Stomach (tissue), 9 donors: ENCODE results near the gene RPS28. TPM values are rescaled to one million over a fixed set of nuclear protein-coding genes. Genes with fewer than 3 reads are reported as not detected.
"Not testable (repeated sequence)": the region's sequence is repeated elsewhere in the genome, so short reads cannot be mapped to it uniquely, and the experiment has no call there.

Experiments
- DNase-seq, 2 donors: peaks; one replicate each; pipeline versions ENCODE4 v3.0.0 to v3.0.0-alpha.2; 2013 to 2019
- H3K27ac ChIP-seq, 5 donors: fragments of 200-600 bp in 4 of 5; sonication (generic) in 4 of 5; one replicate each; pipeline ENCODE4 v1.5.1; 2013 to 2019; ENCODE audit warnings: mild to moderate bottlenecking in 1 of 5, moderate library complexity in 1 of 5
- H3K27me3 ChIP-seq, 3 donors: fragments of 200-600 bp; sonication (generic); one replicate each; pipeline ENCODE4 v1.5.1; 2017 to 2019; ENCODE audit warnings: mixed run types in 1 of 3
- H3K36me3 ChIP-seq, 4 donors: fragments of 200-600 bp; sonication (generic); 1 replicate in 3 of 4; 2 replicates in 1 of 4; pipeline ENCODE4 v1.5.1; 2016 to 2019
- H3K4me1 ChIP-seq, 4 donors: fragments of 200-600 bp; sonication (generic); one replicate each; pipeline ENCODE4 v1.5.1; 2016 to 2019
- H3K4me3 ChIP-seq, 4 donors: fragments of 200-600 bp; sonication (generic) in 3 of 4; one replicate each; pipeline ENCODE4 v1.5.1; 2016 to 2019; ENCODE audit warnings: mild to moderate bottlenecking in 1 of 4
- H3K9me3 ChIP-seq, 4 donors: fragments of 200-600 bp; sonication (generic); one replicate each; pipeline ENCODE4 v1.5.1; 2016 to 2019
- CTCF ChIP-seq, 7 experiments: fragments of 450-650 bp in 4 of 7; fragments of 200-600 bp in 3 of 7; sonication (generic) in 3 of 7; IDR thresholded peaks; one replicate each; pipeline ENCODE4 v1.5.1; 2016 to 2019; ENCODE audit warnings: antibody characterized with exemption in 7 of 7, control low read depth in 2 of 7, mild to moderate bottlenecking in 1 of 7
- EP300 ChIP-seq: sonication (generic); formaldehyde crosslinking; IDR thresholded peaks from one replicate; pipeline ENCODE4 v1.6.1; 2017; ENCODE audit warnings: antibody characterized with exemption
- POLR2A ChIP-seq, 4 donors: fragments of 450-650 bp; IDR thresholded peaks; one replicate each; pipeline ENCODE4 v1.6.1; 2016; ENCODE audit warnings: antibody characterized with exemption in 4 of 4, control low read depth in 2 of 4, mild to moderate bottlenecking in 1 of 4, moderate library complexity in 1 of 4
- POLR2AphosphoS5 ChIP-seq, 3 donors: sonication (generic); formaldehyde crosslinking; IDR thresholded peaks; one replicate each; pipeline ENCODE4 v1.6.1; 2016; ENCODE audit warnings: antibody characterized with exemption in 3 of 3
- WGBS, 5 donors: extraction: QIAGEN DNeasy Blood & Tissue Kit in 3 of 5; methylation state at CpG; one replicate each; pipeline versions ENCODE4 v1.1.5 to v1.1.7; 2013 to 2018; 5-methylcytosine and 5-hydroxymethylcytosine counted together
- intact Hi-C: fragments of 100-400 bp; cut with DNase I; formaldehyde crosslinking; loops from one replicate; pipeline ENCODE4 v1.15.1; 2023; ENCODE audit warnings: low total_unique reads
- polyA plus RNA-seq, 3 donors: library from polyadenylated mRNA; stranded (reverse); fragments of 200-250 nt; gene quantifications; one replicate each; pipeline ENCODE4 v1.2.3, GENCODE V29; 2013
- total RNA-seq, 5 donors: library from RNA; depleted of rRNA; stranded (reverse); fragments of >200 nt; gene quantifications; one replicate each; pipeline versions ENCODE4 v1.1.0 to v1.2.3, GENCODE V29; 2014 to 2016
- donor health status: healthy with polysubstance abuse.
- donor health status: Bipolar disorder and iron deficiency.
- donor health status: healthy.

The RPS28 gene
- total and polyA plus RNA-seq, 8 donors: 335 to 2,088 (median 820) TPM

GRCh38 chr19:8337728-8338127, 16.4 kb downstream of the RPS28 start:
- Histone ChIP-seq H3K27me3 (peaks cover 23 to 92% (median 37%) of the 10 kb centered on the region in 3 donors), H3K4me1 (peaks cover 27 to 41% (median 36%) of the 10 kb centered on the region in 4 donors), H3K4me3 (no peak overlapping the region), H3K9me3 (no peaks in the 10 kb centered on the region), H3K27ac (no peak overlapping the region), H3K36me3 (no peaks in the 10 kb centered on the region)
- intact Hi-C loops: no loop called here
- peak in 1 of 2 donors; percentile 22 for DNase-seq
- WGBS, 5 donors: 55 to 91% (median 62%) methylated on average over 7 of the region's 7 CpGs
- no peak for TF ChIP-seq POLR2A (IDR thresholded peaks at IDR 0.05)
- no peak for TF ChIP-seq CTCF (IDR thresholded peaks at IDR 0.05)
- no peak for TF ChIP-seq POLR2AphosphoS5 (IDR thresholded peaks at IDR 0.05)
- TF ChIP-seq EP300: no peak

- H3K9me3 ChIP-seq: no peaks in the 10 kb centered on the region
- H3K27me3 ChIP-seq: peaks cover 12 to 92% (median 34%) of the 10 kb centered on the region in 3 donors
- peaks cover 20 to 41% (median 36%) of the 10 kb centered on the region in 4 donors for H3K4me1 ChIP-seq
- H3K4me3 ChIP-seq: no peak overlapping the region
- 50 to 69% (median 63%) methylated on average over 6 of the region's 6 CpGs for WGBS, 5 donors
- no peaks in the 10 kb centered on the region for H3K36me3 ChIP-seq
- intact Hi-C loops: no loop called here
- no peak overlapping the region for H3K27ac ChIP-seq
- TF ChIP-seq EP300: no peak
- TF ChIP-seq POLR2A (IDR thresholded peaks at IDR 0.05): no peak
- TF ChIP-seq CTCF (IDR thresholded peaks at IDR 0.05): no peak
- no peak for TF ChIP-seq POLR2AphosphoS5 (IDR thresholded peaks at IDR 0.05)
- no peak for DNase-seq
Measured at GRCh38 chr19:8338835-8339234, 17.5 kb downstream of the RPS28 start.

- peak; percentile 37 to 74 for DNase-seq
- H3K27ac ChIP-seq: peak overlapping the region in 4 of 5 donors; percentile 4 to 85 (median 61)
Measured at GRCh38 chr19:8340341-8341096, 19.2 kb downstream of the RPS28 start.

GRCh38 chr19:8341504-8341903, 20.2 kb downstream of the RPS28 start:
- DNase-seq, intact Hi-C loops, H3K36me3 ChIP-seq, H3K4me3 ChIP-seq, H3K9me3 ChIP-seq: not testable (repeated sequence)
- WGBS, 5 donors: 89 to 96% (median 93%) methylated on average over 4 of the region's 4 CpGs
- Histone ChIP-seq H3K27me3 (peaks cover 0 to 84% (median 15%) of the 10 kb centered on the region in 3 donors), H3K27ac (peak overlapping the region in 4 of 5 donors; percentile 4 to 85 (median 81)), H3K4me1 (peaks cover 10 to 19% (median 14%) of the 10 kb centered on the region in 4 donors)

More at GRCh38 chr19:8340341-8341096, 19.2 kb downstream of the RPS28 start:
- no peaks in the 10 kb centered on the region for H3K36me3 ChIP-seq
- no peaks in the 10 kb centered on the region for H3K9me3 ChIP-seq
- 28 to 36% (median 31%) methylated on average over 15 of the region's 15 CpGs for WGBS, 5 donors
- H3K4me1 ChIP-seq: peaks cover 10 to 24% (median 19%) of the 10 kb centered on the region in 4 donors
- peaks cover 0 to 90% (median 20%) of the 10 kb centered on the region in 3 donors for H3K27me3 ChIP-seq
- TF ChIP-seq POLR2A (IDR thresholded peaks at IDR 0.05): no peak
- peak; percentile 70 for TF ChIP-seq EP300
- no peak for TF ChIP-seq CTCF (IDR thresholded peaks at IDR 0.05)
- TF ChIP-seq POLR2AphosphoS5 (IDR thresholded peaks at IDR 0.05): peak; percentile 21 to 66 (median 60)
- H3K4me3 ChIP-seq: no peak overlapping the region
- intact Hi-C loops: no loop called here

- Histone ChIP-seq H3K4me1 (peaks cover 10 to 19% (median 14%) of the 10 kb centered on the region in 4 donors), H3K27ac (peak overlapping the region in 4 of 5 donors; percentile 76 to 85 (median 81)), H3K4me3 (peak overlapping the region; percentile 49 to 53 (median 52)), H3K9me3 (no peaks in the 10 kb centered on the region), H3K27me3 (peaks cover 0 to 76% (median 15%) of the 10 kb centered on the region in 3 donors), H3K36me3 (no peaks in the 10 kb centered on the region)
- TF ChIP-seq POLR2AphosphoS5 (IDR thresholded peaks at IDR 0.05) (no peak), EP300 (no peak), CTCF (IDR thresholded peaks at IDR 0.05) (no peak), POLR2A (IDR thresholded peaks at IDR 0.05) (no peak)
- intact Hi-C loops: no loop called here
- no peak for DNase-seq
- WGBS, 5 donors: 35 to 50% (median 41%) methylated on average over 10 to 14 of the region's 14 CpGs
Measured at GRCh38 chr19:8342316-8342683, 21.0 kb downstream of the RPS28 start.
